ENCODE results near the gene RASEF. TPM values are rescaled to one million over a fixed set of nuclear protein-coding genes. Genes with fewer than 3 reads are reported as not detected.
"Not testable (repeated sequence)": the region's sequence is repeated elsewhere in the genome, so short reads cannot be mapped to it uniquely, and the experiment has no call there.

Gene RASEF
- total RNA-seq, 1 experiment from 2014 or later = 2.2 TPM

GRCh38 chr9:83081010-83081409 is 18.1 kb upstream of the RASEF start:
- no peak overlapping the region for H3K9ac ChIP-seq (ENCODE audit: extremely low read depth, insufficient read length, low read length)
- no peak overlapping the region for H2BK5ac ChIP-seq (ENCODE audit: insufficient read length, low read length)
- H3K23ac ChIP-seq (ENCODE audit: insufficient read length, low read depth, low read length) = no peak overlapping the region
- no peaks in the 10 kb centered on the region for H3K9me3 ChIP-seq (ENCODE audit: control insufficient read depth, low read depth, low read length)
- H3K4me1 Mint-ChIP-seq = no peaks in the 10 kb centered on the region
- no peak overlapping the region for H3K4me3 Mint-ChIP-seq
- H2BK20ac ChIP-seq (ENCODE audit: low read depth, low read length, poor library complexity, severe bottlenecking) = no peak overlapping the region
- H4K8ac ChIP-seq (replicated peaks; ENCODE audit: insufficient read length, low read depth, low read length) = no peak overlapping the region
- no peak overlapping the region for H3K14ac ChIP-seq (ENCODE audit: insufficient read depth, low read length)
- no peak for TF ChIP-seq CTCF (conservative IDR thresholded peaks at IDR 0.05)
- no peaks in the 10 kb centered on the region for H3K27me3 ChIP-seq (ENCODE audit: insufficient read depth, low read length)
- H2BK120ac ChIP-seq (ENCODE audit: low read depth, low read length, poor library complexity, severe bottlenecking) = no peak overlapping the region
- no peak overlapping the region for H4K91ac ChIP-seq (ENCODE audit: insufficient read length, low read depth, low read length)
- WGBS (ENCODE audit: extremely low coverage, insufficient read length, low lambda C conversion rate) = no CpG with 5 or more reads among the region's 3 CpGs
- no peaks in the 10 kb centered on the region for H4K20me1 ChIP-seq (ENCODE audit: control insufficient read depth, insufficient read depth, insufficient read length)
- H3T11ph ChIP-seq (ENCODE audit: low read length) = no peak overlapping the region
- no peak overlapping the region for H2AK5ac ChIP-seq (ENCODE audit: insufficient read length, low read length)
- H3K4ac ChIP-seq (ENCODE audit: low read depth, low read length) = no peak overlapping the region
- no peaks in the 10 kb centered on the region for H3K79me1 ChIP-seq (ENCODE audit: insufficient read depth, low read depth, low read length, poor library complexity, severe bottlenecking)
- no peaks in the 10 kb centered on the region for H3K36me3 Mint-ChIP-seq (ENCODE audit: insufficient read depth in 1 of 3, low read depth in 3 of 3)
- H3K23me2 ChIP-seq (ENCODE audit: insufficient read length, low read depth, low read length, poor library complexity, severe bottlenecking) = no peaks in the 10 kb centered on the region
- no peak overlapping the region for H2AFZ ChIP-seq (ENCODE audit: low read length)
- H2BK12ac ChIP-seq (ENCODE audit: insufficient read length, low read depth, low read length) = no peak overlapping the region
- H3K27me3 Mint-ChIP-seq (ENCODE audit: low read depth) = no peaks in the 10 kb centered on the region; the same call in 1 of the 2 replicates
- H3K9me3 Mint-ChIP-seq = no peaks in the 10 kb centered on the region
- H3K27ac ChIP-seq (ENCODE audit: insufficient read length, low read depth, low read length) = no peak overlapping the region
- H4K5ac ChIP-seq (ENCODE audit: insufficient read length, low read depth, low read length) = no peak overlapping the region
- no peaks in the 10 kb centered on the region for H3K4me1 ChIP-seq (ENCODE audit: insufficient read depth, low read length)
- H3K79me2 ChIP-seq (ENCODE audit: insufficient read depth, low read length) = no peaks in the 10 kb centered on the region
- H3K56ac ChIP-seq (ENCODE audit: insufficient read length, low read depth, low read length) = no peak overlapping the region
- H2BK15ac ChIP-seq (ENCODE audit: low read depth, low read length) = no peak overlapping the region
- H3K18ac ChIP-seq (ENCODE audit: insufficient read length, low read depth, low read length) = no peak overlapping the region
- no peak for DNase-seq
- no peak overlapping the region for H3K4me2 ChIP-seq (ENCODE audit: insufficient read depth, insufficient read length, low read length)
- no peak overlapping the region for H3K27ac Mint-ChIP-seq

GRCh38 chr9:83075932-83076331 is 13.0 kb upstream of the RASEF start:
- not testable (repeated sequence) for H3K27me3 Mint-ChIP-seq (ENCODE audit: low read depth); H3K36me3 Mint-ChIP-seq (ENCODE audit: insufficient read depth in 1 of 3, low read depth in 3 of 3); H3K4me2 ChIP-seq (ENCODE audit: insufficient read depth, insufficient read length, low read length); H3K4ac ChIP-seq (ENCODE audit: low read depth, low read length); H2BK5ac ChIP-seq (ENCODE audit: insufficient read length, low read length); H4K5ac ChIP-seq (ENCODE audit: insufficient read length, low read depth, low read length); H3K27me3 ChIP-seq (ENCODE audit: insufficient read depth, low read length); H3K79me2 ChIP-seq (ENCODE audit: insufficient read depth, low read length); H2BK12ac ChIP-seq (ENCODE audit: insufficient read length, low read depth, low read length); H3K9ac ChIP-seq (ENCODE audit: extremely low read depth, insufficient read length, low read length); H3K9me3 ChIP-seq (ENCODE audit: control insufficient read depth, low read depth, low read length); H4K91ac ChIP-seq (ENCODE audit: insufficient read length, low read depth, low read length); DNase-seq; H4K8ac ChIP-seq (replicated peaks; ENCODE audit: insufficient read length, low read depth, low read length); H3K4me1 ChIP-seq (ENCODE audit: insufficient read depth, low read length); H3K14ac ChIP-seq (ENCODE audit: insufficient read depth, low read length); H3K4me1 Mint-ChIP-seq; H3K4me3 Mint-ChIP-seq; H2AK5ac ChIP-seq (ENCODE audit: insufficient read length, low read length); H3K9me3 Mint-ChIP-seq; H2BK15ac ChIP-seq (ENCODE audit: low read depth, low read length); H3K27ac Mint-ChIP-seq; H2BK20ac ChIP-seq (ENCODE audit: low read depth, low read length, poor library complexity, severe bottlenecking); H4K20me1 ChIP-seq (ENCODE audit: control insufficient read depth, insufficient read depth, insufficient read length); H3K23me2 ChIP-seq (ENCODE audit: insufficient read length, low read depth, low read length, poor library complexity, severe bottlenecking); H3K18ac ChIP-seq (ENCODE audit: insufficient read length, low read depth, low read length); H2AFZ ChIP-seq (ENCODE audit: low read length); H3K27ac ChIP-seq (ENCODE audit: insufficient read length, low read depth, low read length); H2BK120ac ChIP-seq (ENCODE audit: low read depth, low read length, poor library complexity, severe bottlenecking); H3K79me1 ChIP-seq (ENCODE audit: insufficient read depth, low read depth, low read length, poor library complexity, severe bottlenecking); H3K23ac ChIP-seq (ENCODE audit: insufficient read length, low read depth, low read length); H3T11ph ChIP-seq (ENCODE audit: low read length); H3K56ac ChIP-seq (ENCODE audit: insufficient read length, low read depth, low read length)
- WGBS (ENCODE audit: extremely low coverage, insufficient read length, low lambda C conversion rate) = no CpG with 5 or more reads among the region's 7 CpGs

Measured in H9 (cell line).